SKM-1 (cell line): ENCODE measurements around the gene FAM50A.
A peak's percentile ranks its signal among the peaks of the same experiment; 100 is the strongest.
"Not testable (repeated sequence)": the region's sequence is repeated elsewhere in the genome, so short reads cannot be mapped to it uniquely, and the experiment has no call there.

Experiments
- DNase-seq: peaks from one replicate; lab custom pipeline; 2025; ENCODE audit not compliant: unreplicated experiment; lab: John Stamatoyannopoulos, UW

FAM50A gene

GRCh38 chrX:154443992-154444754 lies at the start of gene FAM50A:
TSS of gene FAM50A (plus strand) at chrX:154444141. CDS start at chrX:154444236, 95 bp downstream.
- no peak for DNase-seq

GRCh38 chrX:154396363-154396762 lies 47.6 kb upstream of the FAM50A start:
- not testable (repeated sequence) for DNase-seq

GRCh38 chrX:154396973-154397887 lies 46.7 kb upstream of the FAM50A start:
- DNase-seq, result no peak

- peak; percentile 51 for DNase-seq
Measured at GRCh38 chrX:154397888-154398667, 45.9 kb upstream of the FAM50A start, which contains the start of gene RPL10. TSS of gene RPL10 (plus strand) at chrX:154398377. CDS start at chrX:154398520, 143 bp downstream.

GRCh38 chrX:154398668-154399526 lies 45.0 kb upstream of the FAM50A start:
- DNase-seq, result peak; percentile 36

GRCh38 chrX:154399527-154400368 lies 44.2 kb upstream of the FAM50A start:
- DNase-seq, result no peak

- DNase-seq, result not testable (repeated sequence)
Measured at GRCh38 chrX:154400369-154400817, 43.5 kb upstream of the FAM50A start.

GRCh38 chrX:154401045-154401799 lies 42.7 kb upstream of the FAM50A start:
- DNase-seq, result no peak

GRCh38 chrX:154401918-154402621 lies 41.9 kb upstream of the FAM50A start:
- no peak for DNase-seq

GRCh38 chrX:154402622-154403127 lies 41.3 kb upstream of the FAM50A start:
- DNase-seq, result no peak

- DNase-seq, result no peak
Measured at GRCh38 chrX:154403192-154403591, 40.7 kb upstream of the FAM50A start.

GRCh38 chrX:154403858-154404257 lies 40.1 kb upstream of the FAM50A start:
- no peak for DNase-seq

- no peak for DNase-seq
Measured at GRCh38 chrX:154404625-154405192, 39.2 kb upstream of the FAM50A start.

- no peak for DNase-seq
Measured at GRCh38 chrX:154408659-154409221, 35.2 kb upstream of the FAM50A start.

GRCh38 chrX:154409222-154409871 lies 34.6 kb upstream of the FAM50A start, which contains the start of gene DNASE1L1:
TSS of gene DNASE1L1 (minus strand) at chrX:154409254. CDS start at chrX:154405568, 3,686 bp downstream.
- peak; percentile 35 for DNase-seq

GRCh38 chrX:154411981-154412340 lies 32.0 kb upstream of the FAM50A start:
- no peak for DNase-seq
